ENCODE results near the gene CERT1. TPM values are rescaled to one million over a fixed set of nuclear protein-coding genes. Genes with fewer than 3 reads are reported as not detected.
A peak's percentile ranks its signal among the peaks of the same experiment; 100 is the strongest.
"Not testable (repeated sequence)": the region's sequence is repeated elsewhere in the genome, so short reads cannot be mapped to it uniquely, and the experiment has no call there.

The CERT1 gene
- total RNA-seq, 1 donor from 2014 or later = 33.1 TPM

- H3K27me3 Mint-ChIP-seq (ENCODE audit: unreplicated experiment) = no peaks in the 10 kb centered on the region
- H3K9me3 Mint-ChIP-seq (ENCODE audit: unreplicated experiment) = peaks cover 5% of the 10 kb centered on the region
- no peak for TF ChIP-seq CTCF (IDR thresholded peaks at IDR 0.05)
- peak overlapping the region; percentile 99 for H3K4me3 Mint-ChIP-seq (ENCODE audit: unreplicated experiment)
- H3K4me1 Mint-ChIP-seq (ENCODE audit: unreplicated experiment) = peaks cover 44% of the 10 kb centered on the region
- H3K27ac Mint-ChIP-seq (ENCODE audit: unreplicated experiment) = peak overlapping the region; percentile 98
- H3K36me3 Mint-ChIP-seq (ENCODE audit: unreplicated experiment) = peaks cover 2% of the 10 kb centered on the region
- DNase-seq (ENCODE audit: extremely low spot score, unreplicated experiment) = peak; percentile 87
Observed at GRCh38 chr5:75510836-75511434, 494 bp downstream of the CERT1 start.

DNA sequence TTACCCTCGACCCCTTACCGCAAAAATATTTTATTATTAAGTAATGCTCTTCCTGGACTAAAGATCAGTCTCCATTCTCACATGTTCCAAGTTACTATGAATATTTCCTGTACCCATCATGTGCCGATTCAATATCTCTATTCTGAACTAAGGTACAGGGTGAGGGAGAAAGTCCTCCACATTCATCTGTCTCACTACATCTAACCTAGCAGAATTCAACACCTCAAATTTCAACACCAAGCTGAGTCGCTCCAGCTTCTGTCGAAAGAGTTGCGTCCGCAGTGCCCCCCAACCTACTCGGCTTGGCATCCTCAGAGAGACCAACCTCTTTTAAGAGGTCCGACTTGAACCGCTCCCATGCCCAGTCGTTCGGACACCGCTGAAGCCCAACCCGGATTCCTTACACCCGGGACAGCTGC is 1.0 kb downstream of the CERT1 start:
- no peak for DNase-seq (ENCODE audit: extremely low spot score, unreplicated experiment)
- no peak for TF ChIP-seq CTCF (IDR thresholded peaks at IDR 0.05)
- peak overlapping the region; percentile 98 for H3K27ac Mint-ChIP-seq (ENCODE audit: unreplicated experiment)
- peaks cover 47% of the 10 kb centered on the region for H3K4me1 Mint-ChIP-seq (ENCODE audit: unreplicated experiment)
- H3K27me3 Mint-ChIP-seq (ENCODE audit: unreplicated experiment) = no peaks in the 10 kb centered on the region
- H3K4me3 Mint-ChIP-seq (ENCODE audit: unreplicated experiment) = peak overlapping the region; percentile 99
- peaks cover 5% of the 10 kb centered on the region for H3K9me3 Mint-ChIP-seq (ENCODE audit: unreplicated experiment)
- peaks cover 4% of the 10 kb centered on the region for H3K36me3 Mint-ChIP-seq (ENCODE audit: unreplicated experiment)

- TF ChIP-seq CTCF (IDR thresholded peaks at IDR 0.05) = no peak
- Mint-ChIP-seq H3K27ac (ENCODE audit: unreplicated experiment) (peak overlapping the region; percentile 98), H3K9me3 (ENCODE audit: unreplicated experiment) (peaks cover 5% of the 10 kb centered on the region), H3K4me1 (ENCODE audit: unreplicated experiment) (peaks cover 47% of the 10 kb centered on the region), H3K27me3 (ENCODE audit: unreplicated experiment) (no peaks in the 10 kb centered on the region), H3K4me3 (ENCODE audit: unreplicated experiment) (peak overlapping the region; percentile 99), H3K36me3 (ENCODE audit: unreplicated experiment) (peaks cover 5% of the 10 kb centered on the region)
- no peak for DNase-seq (ENCODE audit: extremely low spot score, unreplicated experiment)
Observed at GRCh38 chr5:75509956-75510355, 1.5 kb downstream of the CERT1 start.

DNA sequence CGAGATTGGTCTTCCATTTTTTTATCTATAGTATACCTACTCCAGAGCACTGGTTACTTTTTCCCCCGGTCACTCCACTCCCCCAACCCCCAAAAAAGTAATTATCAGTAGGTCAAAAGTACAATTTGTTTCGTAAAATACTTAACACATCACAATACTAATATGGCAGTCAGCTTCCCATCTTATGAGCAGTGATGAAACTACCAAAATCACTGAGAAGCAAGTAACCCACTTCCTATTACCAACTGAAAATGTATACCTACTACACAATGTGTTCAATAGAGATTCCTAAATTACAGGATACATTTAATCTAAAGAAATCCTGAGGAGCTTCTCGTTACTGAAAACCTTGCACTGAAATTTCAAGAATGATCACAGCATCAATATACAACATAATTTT is 1.9 kb downstream of the CERT1 start:
- H3K36me3 Mint-ChIP-seq (ENCODE audit: unreplicated experiment) = peaks cover 7% of the 10 kb centered on the region
- no peak for TF ChIP-seq CTCF (IDR thresholded peaks at IDR 0.05)
- H3K27ac Mint-ChIP-seq (ENCODE audit: unreplicated experiment) = peak overlapping the region; percentile 98
- H3K9me3 Mint-ChIP-seq (ENCODE audit: unreplicated experiment) = peaks cover 5% of the 10 kb centered on the region
- no peaks in the 10 kb centered on the region for H3K27me3 Mint-ChIP-seq (ENCODE audit: unreplicated experiment)
- H3K4me1 Mint-ChIP-seq (ENCODE audit: unreplicated experiment) = peaks cover 47% of the 10 kb centered on the region
- H3K4me3 Mint-ChIP-seq (ENCODE audit: unreplicated experiment) = peak overlapping the region; percentile 99
- DNase-seq (ENCODE audit: extremely low spot score, unreplicated experiment) = no peak

- no peaks in the 10 kb centered on the region for H3K27me3 Mint-ChIP-seq (ENCODE audit: unreplicated experiment)
- no peak overlapping the region for H3K27ac Mint-ChIP-seq (ENCODE audit: unreplicated experiment)
- H3K4me3 Mint-ChIP-seq (ENCODE audit: unreplicated experiment) = no peak overlapping the region
- peaks cover 10% of the 10 kb centered on the region for H3K36me3 Mint-ChIP-seq (ENCODE audit: unreplicated experiment)
- no peak for DNase-seq (ENCODE audit: extremely low spot score, unreplicated experiment)
- H3K9me3 Mint-ChIP-seq (ENCODE audit: unreplicated experiment) = peaks cover 5% of the 10 kb centered on the region
- TF ChIP-seq CTCF (IDR thresholded peaks at IDR 0.05) = no peak
- H3K4me1 Mint-ChIP-seq (ENCODE audit: unreplicated experiment) = peaks cover 33% of the 10 kb centered on the region
Observed at GRCh38 chr5:75507841-75508240, 3.6 kb downstream of the CERT1 start.

DNA sequence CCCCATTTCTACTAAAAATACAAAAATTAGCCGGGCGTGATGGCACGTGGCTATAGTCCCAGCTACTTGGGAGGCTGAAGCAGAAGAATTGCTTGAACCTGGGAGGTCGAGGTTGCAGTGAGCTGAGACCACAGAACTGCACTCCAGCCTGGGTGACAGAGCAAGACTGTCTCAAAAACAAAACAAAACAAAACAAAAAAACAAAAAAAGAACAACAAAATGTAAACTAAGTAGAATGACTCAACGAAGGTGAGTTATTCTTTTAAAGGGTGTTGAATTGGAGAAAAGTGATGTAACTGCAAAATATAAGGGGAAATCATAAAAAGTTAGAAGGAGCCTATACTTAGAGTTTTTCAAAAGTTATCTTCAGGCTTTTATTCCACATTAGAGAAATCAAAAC is 6.3 kb downstream of the CERT1 start:
- H3K4me3 Mint-ChIP-seq (ENCODE audit: unreplicated experiment); DNase-seq (ENCODE audit: extremely low spot score, unreplicated experiment): not testable (repeated sequence)

GRCh38 chr5:75498875-75499274 is 12.6 kb downstream of the CERT1 start:
- not testable (repeated sequence) for H3K9me3 Mint-ChIP-seq (ENCODE audit: unreplicated experiment); H3K4me1 Mint-ChIP-seq (ENCODE audit: unreplicated experiment); H3K4me3 Mint-ChIP-seq (ENCODE audit: unreplicated experiment); DNase-seq (ENCODE audit: extremely low spot score, unreplicated experiment); H3K27me3 Mint-ChIP-seq (ENCODE audit: unreplicated experiment); H3K27ac Mint-ChIP-seq (ENCODE audit: unreplicated experiment)
- H3K36me3 Mint-ChIP-seq (ENCODE audit: unreplicated experiment) = peaks cover 27% of the 10 kb centered on the region

More for the DNA sequence above, 6.3 kb downstream of the CERT1 start:
- not testable (repeated sequence) for H3K27me3 Mint-ChIP-seq (ENCODE audit: unreplicated experiment); H3K27ac Mint-ChIP-seq (ENCODE audit: unreplicated experiment); H3K9me3 Mint-ChIP-seq (ENCODE audit: unreplicated experiment)
- Mint-ChIP-seq H3K36me3 (ENCODE audit: unreplicated experiment) (peaks cover 24% of the 10 kb centered on the region), H3K4me1 (ENCODE audit: unreplicated experiment) (peaks cover 26% of the 10 kb centered on the region)

All from osteocyte (in vitro differentiated cells).